AG04450 (cell line): ENCODE measurements around the gene ATG4D. TPM values are rescaled to one million over a fixed set of nuclear protein-coding genes. Genes with fewer than 3 reads are reported as not detected.
A peak's percentile ranks its signal among the peaks of the same experiment; 100 is the strongest.

Source experiments
- CTCF ChIA-PET: fragments of 300-600, 350-600 bp; formaldehyde crosslinking; extraction: SDS; loops from one replicate; lab custom pipeline; 2022; ENCODE audit warnings: antibody characterized with exemption, inconsistent platforms; lab: Charles Lee
- POLR2A ChIA-PET: fragments of 350-600 bp; formaldehyde crosslinking; extraction: SDS; loops from one replicate; lab custom pipeline; 2021; ENCODE audit warnings: antibody characterized with exemption, inconsistent platforms; lab: Yijun Ruan, JAX
- DNase-seq: peaks from one replicate; pipeline ENCODE4 v3.0.0-alpha.2; 2011; ENCODE audit warnings: low read depth, low spot score
- H3K27ac ChIP-seq: one replicate; pipeline ENCODE4 v1.5.1; 2012; ENCODE audit warnings: low read depth, low read length, control low read depth
- H3K27me3 ChIP-seq: one replicate; pipeline ENCODE4 v1.6.0; 2012; ENCODE audit warnings: low read length; ENCODE audit not compliant: control insufficient read depth, insufficient read depth
- H3K4me3 ChIP-seq: 2 replicates; pipeline ENCODE4 v1.5.1; 2011; ENCODE audit warnings: mild to moderate bottlenecking, low read depth, low read length, control low read depth
- H3K9me3 ChIP-seq: 2 replicates; pipeline ENCODE4 v1.5.1; 2012; ENCODE audit warnings: low read length; ENCODE audit not compliant: control insufficient read depth, insufficient read depth
- polyA plus RNA-seq: library from polyadenylated mRNA; depleted of rRNA; stranded (reverse); fragments of >200 nt; gene quantifications from 2 replicates; pipeline ENCODE4 v1.2.3, GENCODE V29; 2011
- TF ChIP-seq, protein P1 (sequence below): IDR thresholded peaks from 2 replicates; pipeline ENCODE4 v1.5.1; 2011; ENCODE audit warnings: low read depth, low read length, control low read depth, inconsistent platforms

Gene ATG4D
- polyA plus RNA-seq, 1 experiment = 4.6 TPM

DNA sequence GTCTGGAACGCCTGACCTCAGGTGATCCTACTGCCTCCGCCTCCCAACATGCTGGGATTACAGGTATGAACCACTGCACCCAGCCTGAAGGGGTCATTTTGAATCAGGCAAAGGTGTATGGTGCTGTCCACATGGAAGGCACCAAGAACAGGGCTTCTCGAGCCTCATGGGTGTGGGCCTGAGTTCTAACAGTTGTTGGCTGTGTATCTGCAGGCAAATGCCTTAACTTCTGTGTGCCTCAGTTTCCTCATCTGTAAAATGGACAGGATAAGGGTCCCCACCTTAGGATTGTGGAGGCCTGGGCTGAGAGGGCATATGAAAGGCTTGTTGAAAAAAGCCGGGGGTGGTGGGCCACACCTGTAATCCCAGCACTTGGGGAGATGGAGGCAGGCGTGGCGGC lies 34.2 kb downstream of the ATG4D start:
- no peak overlapping the region for H3K4me3 ChIP-seq
- no peaks in the 10 kb centered on the region for H3K9me3 ChIP-seq
- ChIA-PET CTCF (interaction anchor here (0.6 to 6.2 kb wide), 4 partner anchors 41 to 122 kb away, joined by 5 to 273 read pairs (median 46); partner anchors contain the start of gene QTRT1), POLR2A (no interaction called here)
- TF ChIP-seq, protein P1, sequence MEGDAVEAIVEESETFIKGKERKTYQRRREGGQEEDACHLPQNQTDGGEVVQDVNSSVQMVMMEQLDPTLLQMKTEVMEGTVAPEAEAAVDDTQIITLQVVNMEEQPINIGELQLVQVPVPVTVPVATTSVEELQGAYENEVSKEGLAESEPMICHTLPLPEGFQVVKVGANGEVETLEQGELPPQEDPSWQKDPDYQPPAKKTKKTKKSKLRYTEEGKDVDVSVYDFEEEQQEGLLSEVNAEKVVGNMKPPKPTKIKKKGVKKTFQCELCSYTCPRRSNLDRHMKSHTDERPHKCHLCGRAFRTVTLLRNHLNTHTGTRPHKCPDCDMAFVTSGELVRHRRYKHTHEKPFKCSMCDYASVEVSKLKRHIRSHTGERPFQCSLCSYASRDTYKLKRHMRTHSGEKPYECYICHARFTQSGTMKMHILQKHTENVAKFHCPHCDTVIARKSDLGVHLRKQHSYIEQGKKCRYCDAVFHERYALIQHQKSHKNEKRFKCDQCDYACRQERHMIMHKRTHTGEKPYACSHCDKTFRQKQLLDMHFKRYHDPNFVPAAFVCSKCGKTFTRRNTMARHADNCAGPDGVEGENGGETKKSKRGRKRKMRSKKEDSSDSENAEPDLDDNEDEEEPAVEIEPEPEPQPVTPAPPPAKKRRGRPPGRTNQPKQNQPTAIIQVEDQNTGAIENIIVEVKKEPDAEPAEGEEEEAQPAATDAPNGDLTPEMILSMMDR = no peak
- DNase-seq = no peak
- no peak overlapping the region for H3K27ac ChIP-seq
- no peaks in the 10 kb centered on the region for H3K27me3 ChIP-seq

DNA sequence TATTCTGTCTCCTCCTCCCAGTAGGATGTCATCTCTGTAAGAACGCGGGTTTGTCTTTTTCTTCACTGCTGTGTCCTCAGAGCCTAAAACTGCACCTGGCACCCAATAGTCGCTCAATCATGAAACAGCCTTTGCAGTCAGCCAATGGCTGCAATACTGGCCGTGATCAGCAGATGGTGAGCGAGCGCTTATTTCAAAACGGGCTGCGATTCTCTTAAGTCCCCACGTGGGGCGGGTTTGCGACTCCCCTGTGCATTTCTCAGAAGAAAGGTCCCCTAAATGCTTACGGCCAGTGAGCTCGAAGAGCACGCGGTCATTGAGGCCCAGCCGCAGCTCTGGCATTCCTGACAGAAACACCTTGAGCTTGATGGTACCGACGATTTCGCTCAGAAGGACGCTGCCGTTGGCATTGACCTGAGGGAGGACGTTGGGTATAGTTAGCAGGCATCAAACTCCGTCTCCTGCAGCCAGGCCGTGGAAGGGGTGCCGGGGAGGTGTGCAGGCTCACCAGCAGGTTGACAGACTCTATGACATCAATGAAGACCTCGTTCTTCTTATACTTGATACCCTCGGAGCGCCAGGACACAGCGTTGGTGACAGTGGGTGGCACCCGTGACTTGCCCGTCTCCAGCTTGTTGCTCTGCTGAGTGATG lies 37.4 kb downstream of the ATG4D start:
- no peak overlapping the region for H3K4me3 ChIP-seq

DNA sequence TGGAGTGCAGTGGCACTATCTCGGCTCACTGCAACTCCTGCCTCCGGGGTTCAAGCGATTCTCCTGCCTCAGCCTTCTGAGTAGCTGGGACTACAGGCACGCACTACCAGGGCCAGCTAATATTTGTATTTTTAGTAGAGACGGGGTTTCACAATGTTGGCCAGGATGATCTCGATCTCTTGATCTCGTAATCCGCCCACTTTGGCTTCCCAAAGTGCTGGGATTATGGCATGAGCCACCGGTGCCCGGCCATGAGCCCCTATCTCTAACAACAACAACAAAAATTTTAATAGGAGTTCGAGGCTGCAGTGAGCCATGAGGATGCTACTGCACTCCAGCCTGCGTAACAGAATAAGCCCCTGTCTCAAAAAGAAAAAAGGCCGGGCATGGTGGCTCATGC lies 38.4 kb downstream of the ATG4D start:
- Histone ChIP-seq H3K4me3 (no peak overlapping the region), H3K27ac (no peak overlapping the region)

More for the DNA sequence above, 37.4 kb downstream of the ATG4D start:
- ChIA-PET CTCF (interaction anchor here (0.6 to 6.2 kb wide), 46 partner anchors 8 to 650 kb away, joined by 3 to 273 read pairs (median 4); partner anchors contain the start of genes DNM2 and QTRT1), POLR2A (interaction anchor here (0.6 to 1.9 kb wide), 5 partner anchors 21 to 75 kb away, joined by 3 to 8 read pairs (median 6); no protein-coding TSS in a partner anchor)
- H3K27ac ChIP-seq = no peak overlapping the region
- H3K27me3 ChIP-seq = peaks cover 9% of the 10 kb centered on the region
- TF ChIP-seq, protein P1 = peak; percentile 100
- peak; percentile 83 for DNase-seq
- H3K9me3 ChIP-seq = no peaks in the 10 kb centered on the region

DNA sequence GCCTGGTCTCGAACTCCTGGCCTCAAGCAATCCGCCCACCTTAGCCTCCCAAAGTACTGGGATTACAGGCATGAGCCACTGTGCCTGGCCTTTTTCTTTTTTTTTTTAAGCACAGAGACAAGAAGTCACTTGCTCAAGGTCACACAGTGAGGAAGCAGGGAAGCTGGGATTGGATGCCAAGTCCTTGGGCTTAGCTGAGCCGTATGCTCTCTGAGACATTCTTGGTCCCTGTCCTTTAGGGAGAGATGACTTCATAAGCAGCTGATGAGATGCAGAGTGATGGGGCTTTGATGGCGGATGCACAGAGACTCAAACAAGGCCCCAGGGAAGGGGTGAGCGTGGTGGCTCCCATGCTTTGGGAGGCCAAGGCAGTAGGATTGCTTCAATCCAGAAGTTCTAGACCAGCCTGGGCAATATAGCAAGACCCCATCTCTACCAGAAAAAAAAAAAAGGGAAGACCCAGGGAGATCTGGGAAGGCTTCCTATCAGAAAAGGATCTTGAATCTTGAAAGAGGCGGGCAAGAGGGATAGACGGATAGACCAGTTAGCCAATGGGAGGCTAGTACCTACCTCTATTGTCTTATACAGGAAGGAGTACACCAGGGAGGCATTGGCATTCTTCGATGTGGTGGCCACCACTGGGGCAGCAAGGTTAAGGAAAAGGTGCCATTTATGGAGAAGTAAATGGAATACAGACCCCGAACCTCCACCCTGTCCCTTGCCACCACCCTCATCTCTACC lies 39.5 kb downstream of the ATG4D start:
- Histone ChIP-seq H3K9me3 (peaks cover 4% of the 10 kb centered on the region; the same call in 1 of the 2 replicates), H3K4me3 (no peak overlapping the region), H3K27ac (no peak overlapping the region), H3K27me3 (peaks cover 25% of the 10 kb centered on the region)
- POLR2A ChIA-PET = no interaction called here
- DNase-seq = no peak
- CTCF ChIA-PET = interaction anchor here (0.6 to 6.2 kb wide), 4 partner anchors 21 to 117 kb away, joined by 3 to 273 read pairs (median 44); partner anchors contain the start of gene QTRT1
- TF ChIP-seq, protein P1 = no peak

More for the DNA sequence above, 38.4 kb downstream of the ATG4D start:
- Histone ChIP-seq H3K27me3 (peaks cover 17% of the 10 kb centered on the region), H3K9me3 (peaks cover 1% of the 10 kb centered on the region; the same call in 1 of the 2 replicates)
- TF ChIP-seq, protein P1 = no peak
- DNase-seq = no peak
- ChIA-PET CTCF (interaction anchor here (0.6 to 6.2 kb wide), 20 partner anchors 8 to 369 kb away, joined by 3 to 273 read pairs (median 7); partner anchors contain the start of gene QTRT1), POLR2A (interaction anchor here (1.6 to 1.9 kb wide), 2 partner anchors 20 to 62 kb away, joined by 8 read pairs; no protein-coding TSS in a partner anchor)
